CD8-positive, alpha-beta memory T cell (primary cell): Measurements from ENCODE around the gene HP. TPM values are rescaled to one million over a fixed set of nuclear protein-coding genes. Genes with fewer than 3 reads are reported as not detected.

ENCODE experiments used
- CTCF ChIA-PET: fragments of 350-600 bp; sonication (Branson Sonifier 250); formaldehyde crosslinking; loops from one replicate; lab custom pipeline; 2021; ENCODE audit warnings: antibody characterized with exemption; lab: Charles Lee
- POLR2A ChIA-PET: fragments of 350-600 bp; sonication (Branson Sonifier 250); formaldehyde crosslinking; loops from one replicate; lab custom pipeline; 2021; ENCODE audit warnings: antibody characterized with exemption; lab: Charles Lee
- DNase-seq, 5 donors: peaks; one replicate each; pipeline versions ENCODE4 v3.0.0 to v3.0.0-alpha.2; 2020 to 2022; ENCODE audit warnings: mixed read lengths in 1 of 5
- H3K27ac ChIP-seq: one replicate; pipeline ENCODE4 v1.7.0; 2013; ENCODE audit warnings: low read depth, mild to moderate bottlenecking, low read length, moderate library complexity
- H3K27me3 ChIP-seq: 2 replicates; pipeline ENCODE4 v1.7.0; 2013; ENCODE audit warnings: low read length, mild to moderate bottlenecking; ENCODE audit not compliant: insufficient read depth, poor library complexity, severe bottlenecking
- H3K36me3 ChIP-seq: 2 replicates; pipeline ENCODE4 v1.7.0; 2013; ENCODE audit warnings: mild to moderate bottlenecking, low read length, moderate library complexity; ENCODE audit not compliant: insufficient read depth
- H3K4me1 ChIP-seq: 2 replicates; pipeline ENCODE4 v1.7.0; 2013; ENCODE audit warnings: mild to moderate bottlenecking, low read length, moderate library complexity; ENCODE audit not compliant: insufficient read depth
- H3K4me3 ChIP-seq: 2 replicates; pipeline ENCODE4 v1.7.0; 2013; ENCODE audit warnings: mild to moderate bottlenecking, low read length
- H3K9me3 ChIP-seq: 2 replicates; pipeline ENCODE4 v1.7.0; 2013; ENCODE audit warnings: mild to moderate bottlenecking, low read length
- H3K27ac Mint-ChIP-seq, 8 donors: one replicate each; pipeline ENCODE4 v1.8.0; 2020 to 2021; ENCODE audit warnings: mixed read lengths in 8 of 8, mild to moderate bottlenecking in 6 of 8, inconsistent platforms in 3 of 8, moderate library complexity in 3 of 8
- H3K27me3 Mint-ChIP-seq, 2 donors: one replicate each; pipeline ENCODE4 v1.8.0; 2020 to 2021; ENCODE audit warnings: mixed read lengths in 2 of 2, mild to moderate bottlenecking in 1 of 2, moderate library complexity in 1 of 2
- H3K36me3 Mint-ChIP-seq, 3 donors: one replicate each; pipeline ENCODE4 v1.8.0; 2020 to 2021; ENCODE audit warnings: mixed read lengths in 3 of 3, inconsistent platforms in 1 of 3, mild to moderate bottlenecking in 1 of 3
- H3K4me1 Mint-ChIP-seq, 3 donors: one replicate each; pipeline ENCODE4 v1.8.0; 2020 to 2021; ENCODE audit warnings: mixed read lengths in 3 of 3, inconsistent platforms in 1 of 3, mild to moderate bottlenecking in 1 of 3
- H3K4me3 Mint-ChIP-seq, 7 donors: one replicate each; pipeline ENCODE4 v1.8.0; 2020 to 2021; ENCODE audit warnings: mixed read lengths in 7 of 7, mild to moderate bottlenecking in 6 of 7, moderate library complexity in 4 of 7, inconsistent platforms in 2 of 7
- H3K9me3 Mint-ChIP-seq, 5 donors: one replicate each; pipeline ENCODE4 v1.8.0; 2020 to 2022; ENCODE audit warnings: mixed read lengths in 5 of 5, mild to moderate bottlenecking in 3 of 5, moderate library complexity in 2 of 5, inconsistent platforms in 1 of 5
- polyA plus RNA-seq: library from polyadenylated mRNA; unstranded; fragments of 300-500 nt; fragmentation: Illumina TruSeq; gene quantifications from one replicate; pipeline ENCODE4 v1.2.3, GENCODE V29; 2021
- total RNA-seq, 2 experiments: library from RNA; stranded (reverse); gene quantifications; one replicate each; pipeline ENCODE4 v1.2.3, GENCODE V29; 2021

HP gene
- total and polyA plus RNA-seq, 3 experiments from 2014 or later: not detected

DNA sequence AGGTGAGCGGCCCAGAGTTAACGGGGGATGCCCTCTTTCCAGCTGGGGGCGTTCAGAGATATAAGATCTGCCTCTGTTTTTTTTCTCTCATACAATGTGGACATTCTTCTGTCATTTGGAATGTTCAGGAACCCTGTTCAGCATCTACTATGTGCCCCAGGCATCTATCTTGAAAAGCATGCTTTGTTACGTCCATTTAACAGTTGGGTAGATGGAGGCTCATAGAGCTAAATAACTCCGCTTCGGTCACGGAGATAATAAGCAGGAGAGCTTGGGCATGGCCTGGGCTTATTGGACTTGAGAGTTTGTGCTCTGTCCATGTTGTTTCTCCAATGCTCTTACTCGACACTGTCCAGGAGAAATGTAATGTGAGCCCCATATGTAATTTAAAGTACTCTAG lies 39.6 kb upstream of the HP start:
- POLR2A ChIA-PET: no interaction called here
- Mint-ChIP-seq H3K4me1 (peaks cover 26 to 31% (median 28%) of the 10 kb centered on the region in 3 donors), H3K27me3 (no peaks in the 10 kb centered on the region), H3K27ac (peak overlapping the region in 3 of 8 donors; percentile 17 to 55 (median 24)), H3K36me3 (peaks cover 0 to 64% (median 11%) of the 10 kb centered on the region in 3 donors), H3K4me3 (peak overlapping the region in 1 of 7 donors; percentile 16), H3K9me3 (no peaks in the 10 kb centered on the region)
- no peak for DNase-seq
- Histone ChIP-seq H3K27me3 (no peaks in the 10 kb centered on the region), H3K36me3 (peaks cover 4% of the 10 kb centered on the region), H3K27ac (no peak overlapping the region), H3K4me3 (no peak overlapping the region), H3K4me1 (no peaks in the 10 kb centered on the region), H3K9me3 (no peaks in the 10 kb centered on the region)
- CTCF ChIA-PET: no interaction called here

GRCh38 chr16:72015124-72015523 lies 39.2 kb upstream of the HP start:
- Histone ChIP-seq H3K4me1 (no peaks in the 10 kb centered on the region), H3K36me3 (peaks cover 4% of the 10 kb centered on the region), H3K4me3 (no peak overlapping the region), H3K27me3 (no peaks in the 10 kb centered on the region), H3K9me3 (no peaks in the 10 kb centered on the region), H3K27ac (no peak overlapping the region)
- Mint-ChIP-seq H3K9me3 (no peaks in the 10 kb centered on the region), H3K36me3 (peaks cover 0 to 65% (median 11%) of the 10 kb centered on the region in 3 donors), H3K27me3 (no peaks in the 10 kb centered on the region), H3K27ac (peak overlapping the region in 1 of 8 donors; percentile 74), H3K4me1 (peaks cover 21 to 27% (median 25%) of the 10 kb centered on the region in 3 donors), H3K4me3 (peak overlapping the region in 1 of 7 donors; percentile 52)
- no peak for DNase-seq
- POLR2A ChIA-PET: no interaction called here
- CTCF ChIA-PET: no interaction called here

DNA sequence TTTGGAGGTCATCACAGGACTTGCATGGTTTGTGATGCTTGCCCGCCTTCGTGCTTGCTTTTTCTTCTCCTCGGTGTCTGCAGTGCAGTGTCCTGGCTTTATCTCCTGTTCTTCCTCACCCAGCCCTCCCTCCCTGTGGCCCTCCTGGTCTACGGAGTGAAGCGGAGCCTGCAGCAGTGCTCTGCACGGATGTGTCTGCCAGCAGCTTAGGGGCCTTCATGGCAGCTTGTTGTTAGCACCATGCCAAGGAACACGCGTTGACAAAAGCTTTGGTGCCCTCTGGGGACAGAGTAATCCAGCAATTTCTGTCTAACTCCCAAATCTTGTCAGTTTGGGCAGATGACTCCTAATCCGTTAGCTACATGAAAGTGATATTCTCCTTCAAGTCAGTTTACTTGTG lies 35.8 kb upstream of the HP start:
- Mint-ChIP-seq H3K27ac (no peak overlapping the region), H3K27me3 (peaks cover 0 to 1% of the 10 kb centered on the region in 2 donors), H3K4me3 (no peak overlapping the region), H3K36me3 (peaks cover 0 to 79% (median 16%) of the 10 kb centered on the region in 3 donors), H3K4me1 (peaks cover 4 to 10% (median 8%) of the 10 kb centered on the region in 3 donors), H3K9me3 (no peaks in the 10 kb centered on the region)
- CTCF ChIA-PET: interaction anchor here (1.4 kb wide), 1 partner anchor 32 kb away, joined by 3 read pairs; no protein-coding TSS in a partner anchor
- no peak for DNase-seq
- Histone ChIP-seq H3K4me1 (no peaks in the 10 kb centered on the region), H3K36me3 (peaks cover 4% of the 10 kb centered on the region), H3K27me3 (no peaks in the 10 kb centered on the region), H3K4me3 (no peak overlapping the region), H3K9me3 (no peaks in the 10 kb centered on the region), H3K27ac (no peak overlapping the region)
- POLR2A ChIA-PET: no interaction called here

DNA sequence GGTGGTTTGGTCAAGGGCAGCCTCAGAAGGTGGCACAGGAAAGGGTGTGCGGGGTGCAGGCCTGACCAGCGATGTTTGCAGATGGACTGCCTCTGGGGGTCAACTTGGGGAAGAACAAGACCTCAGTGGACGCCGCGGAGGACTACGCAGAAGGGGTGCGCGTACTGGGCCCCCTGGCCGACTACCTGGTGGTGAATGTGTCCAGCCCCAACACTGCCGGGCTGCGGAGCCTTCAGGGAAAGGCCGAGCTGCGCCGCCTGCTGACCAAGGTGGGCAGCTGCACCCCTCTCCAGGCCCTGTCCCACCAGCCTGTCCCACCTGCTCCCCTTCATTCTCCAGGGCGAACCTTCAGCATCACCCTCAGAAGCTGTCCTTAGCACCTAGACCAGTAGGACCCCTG lies 33.3 kb upstream of the HP start:
- DNase-seq: no peak
- H3K36me3 ChIP-seq: no peaks in the 10 kb centered on the region
- H3K4me3 Mint-ChIP-seq: no peak overlapping the region

GRCh38 chr16:72022127-72022526 lies 32.2 kb upstream of the HP start:
- Histone ChIP-seq H3K27ac (no peak overlapping the region), H3K36me3 (no peaks in the 10 kb centered on the region), H3K9me3 (no peaks in the 10 kb centered on the region), H3K27me3 (no peaks in the 10 kb centered on the region), H3K4me3 (no peak overlapping the region), H3K4me1 (no peaks in the 10 kb centered on the region)
- H3K4me1 Mint-ChIP-seq: no peaks in the 10 kb centered on the region
- ChIA-PET CTCF (interaction anchor here (0.5 to 1.8 kb wide), 2 partner anchors 9 to 228 kb away, joined by 4 read pairs; no protein-coding TSS in a partner anchor), POLR2A (no interaction called here)
- H3K36me3 Mint-ChIP-seq: peaks cover 0 to 75% (median 20%) of the 10 kb centered on the region in 3 donors
- no peak overlapping the region for H3K4me3 Mint-ChIP-seq
- H3K9me3 Mint-ChIP-seq: no peaks in the 10 kb centered on the region
- H3K27ac Mint-ChIP-seq: no peak overlapping the region
- peaks cover 0 to 1% of the 10 kb centered on the region in 2 donors for H3K27me3 Mint-ChIP-seq
- no peak for DNase-seq

More for the DNA sequence above, 33.3 kb upstream of the HP start:
- no peak overlapping the region for H3K27ac ChIP-seq
- H3K36me3 Mint-ChIP-seq: peaks cover 0 to 81% (median 22%) of the 10 kb centered on the region in 3 donors
- no peaks in the 10 kb centered on the region for H3K27me3 ChIP-seq
- H3K4me3 ChIP-seq: no peak overlapping the region
- no peaks in the 10 kb centered on the region for H3K9me3 Mint-ChIP-seq
- peaks cover 0 to 1% of the 10 kb centered on the region in 2 donors for H3K27me3 Mint-ChIP-seq
- POLR2A ChIA-PET: no interaction called here
- H3K9me3 ChIP-seq: no peaks in the 10 kb centered on the region
- no peak overlapping the region for H3K27ac Mint-ChIP-seq
- CTCF ChIA-PET: no interaction called here
- no peaks in the 10 kb centered on the region for H3K4me1 Mint-ChIP-seq
- H3K4me1 ChIP-seq: no peaks in the 10 kb centered on the region

DNA sequence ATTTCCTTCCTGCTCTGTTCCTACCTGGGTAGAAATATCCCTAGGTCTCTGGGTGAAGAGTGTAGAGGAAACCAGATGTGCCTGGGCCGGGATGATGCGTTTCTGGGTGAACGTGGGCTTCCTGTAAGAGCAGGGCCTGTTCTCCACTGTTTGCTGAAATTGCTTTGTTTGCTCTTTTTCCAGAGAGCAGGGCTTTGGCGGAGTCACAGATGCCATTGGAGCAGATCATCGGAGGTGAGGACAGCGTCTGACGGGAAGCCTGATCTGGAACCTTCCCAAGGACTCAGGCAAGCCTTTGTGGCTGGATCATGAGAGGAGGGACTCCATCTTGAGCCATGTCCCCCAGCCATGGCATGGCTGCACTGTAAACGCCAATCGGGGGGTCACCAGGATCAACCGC lies 30.3 kb upstream of the HP start:
- no peaks in the 10 kb centered on the region for H3K36me3 ChIP-seq
- DNase-seq: no peak
- H3K27ac Mint-ChIP-seq: peak overlapping the region in 1 of 8 donors; percentile 51
- no peaks in the 10 kb centered on the region for H3K9me3 Mint-ChIP-seq
- ChIA-PET POLR2A (no interaction called here), CTCF (no interaction called here)
- no peak overlapping the region for H3K4me3 ChIP-seq
- peaks cover 0 to 1% of the 10 kb centered on the region in 2 donors for H3K27me3 Mint-ChIP-seq
- no peaks in the 10 kb centered on the region for H3K27me3 ChIP-seq
- no peaks in the 10 kb centered on the region for H3K9me3 ChIP-seq
- H3K4me1 Mint-ChIP-seq: no peaks in the 10 kb centered on the region
- no peaks in the 10 kb centered on the region for H3K4me1 ChIP-seq
- no peak overlapping the region for H3K27ac ChIP-seq
- no peak overlapping the region for H3K4me3 Mint-ChIP-seq
- peaks cover 0 to 71% (median 24%) of the 10 kb centered on the region in 3 donors for H3K36me3 Mint-ChIP-seq

GRCh38 chr16:72024862-72025382 lies 29.4 kb upstream of the HP start:
- ChIA-PET CTCF (no interaction called here), POLR2A (no interaction called here)
- no peaks in the 10 kb centered on the region for H3K9me3 Mint-ChIP-seq
- no peaks in the 10 kb centered on the region for H3K27me3 ChIP-seq
- no peaks in the 10 kb centered on the region for H3K4me1 Mint-ChIP-seq
- H3K4me3 ChIP-seq: no peak overlapping the region
- H3K27ac Mint-ChIP-seq: no peak overlapping the region
- H3K27ac ChIP-seq: no peak overlapping the region
- DNase-seq: no peak
- peaks cover 0 to 67% (median 21%) of the 10 kb centered on the region in 3 donors for H3K36me3 Mint-ChIP-seq
- no peak overlapping the region for H3K4me3 Mint-ChIP-seq
- no peaks in the 10 kb centered on the region for H3K36me3 ChIP-seq
- no peaks in the 10 kb centered on the region for H3K4me1 ChIP-seq
- H3K27me3 Mint-ChIP-seq: peaks cover 0 to 1% of the 10 kb centered on the region in 2 donors
- H3K9me3 ChIP-seq: no peaks in the 10 kb centered on the region

DNA sequence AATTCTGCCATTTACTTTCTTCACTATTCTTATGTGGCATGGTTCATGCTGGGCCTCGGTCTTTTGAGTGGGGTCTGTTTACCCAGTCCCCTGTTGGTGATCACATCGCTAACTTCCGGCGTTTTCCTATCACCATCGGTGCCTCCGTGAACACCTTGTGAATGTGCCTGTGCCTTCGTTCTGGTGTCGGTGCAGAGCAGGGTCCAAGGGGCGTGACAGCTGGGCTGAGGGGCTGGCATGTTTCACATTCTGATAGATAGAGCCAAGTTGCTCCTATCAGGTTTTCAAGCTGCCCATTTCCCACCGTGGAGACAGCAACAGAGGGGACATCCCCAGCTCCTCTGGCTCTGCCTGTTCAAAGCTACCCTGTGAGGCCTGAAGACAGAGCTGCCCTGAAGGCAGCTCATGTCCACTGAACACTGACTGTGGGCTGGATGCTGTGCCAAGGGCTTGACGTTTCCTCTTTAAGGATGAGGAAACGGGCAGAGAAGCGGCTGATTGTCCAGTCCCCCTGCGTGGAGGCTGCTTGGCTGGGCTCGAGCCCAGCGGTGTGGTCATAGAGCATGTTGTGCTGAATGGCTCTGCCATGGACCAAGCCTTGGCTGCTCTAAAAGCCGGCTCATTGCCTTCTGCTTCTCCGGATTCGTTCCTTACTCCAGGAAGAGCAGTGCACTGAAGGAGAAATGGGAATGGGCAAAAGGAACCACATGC lies 28.7 kb upstream of the HP start:
- Mint-ChIP-seq H3K27me3 (peaks cover 0 to 1% of the 10 kb centered on the region in 2 donors), H3K4me3 (no peak overlapping the region), H3K36me3 (peaks cover 0 to 65% (median 21%) of the 10 kb centered on the region in 3 donors), H3K4me1 (no peaks in the 10 kb centered on the region), H3K9me3 (no peaks in the 10 kb centered on the region), H3K27ac (no peak overlapping the region)
- no peaks in the 10 kb centered on the region for H3K4me1 ChIP-seq
- H3K36me3 ChIP-seq: no peaks in the 10 kb centered on the region
- H3K9me3 ChIP-seq: no peaks in the 10 kb centered on the region
- DNase-seq: no peak
- ChIA-PET POLR2A (no interaction called here), CTCF (no interaction called here)
- H3K27me3 ChIP-seq: no peaks in the 10 kb centered on the region
- H3K4me3 ChIP-seq: no peak overlapping the region
- no peak overlapping the region for H3K27ac ChIP-seq
